Loucy (cell line): ENCODE measurements around the gene APOBEC4.

Experiments
- CTCF ChIP-seq: fragments of 200-600 bp; sonication (generic); conservative IDR thresholded peaks from 2 replicates; pipeline ENCODE4 v1.5.1; 2014; ENCODE audit warnings: mild to moderate bottlenecking, antibody characterized with exemption, low read length
- EZH2phosphoT487 ChIP-seq: fragments of 200-600 bp; IDR thresholded peaks from 2 replicates; pipeline ENCODE4 v1.6.1; 2018; ENCODE audit warnings: antibody characterized with exemption, mild to moderate bottlenecking, moderate library complexity, borderline replicate concordance

GRCh38 chr1:183605904-183606303 is 47.2 kb downstream of the APOBEC4 start:
- TF ChIP-seq CTCF (no peak), EZH2phosphoT487 (no peak)
